HepG2 (cell line): ENCODE data around the gene ZDHHC16. TPM values are rescaled to one million over a fixed set of nuclear protein-coding genes. Genes with fewer than 3 reads are reported as not detected.

Experiments
- ATRX ChIP-seq: sonication (generic); formaldehyde crosslinking; IDR thresholded peaks from 2 replicates; pipeline ENCODE4 v1.4.0; 2020; ENCODE audit warnings: missing genetic modification reagents, borderline replicate concordance
- CENPX ChIP-seq: sonication (generic); formaldehyde crosslinking; IDR thresholded peaks from 2 replicates; pipeline ENCODE4 v1.9.0; 2021; ENCODE audit warnings: mild to moderate bottlenecking, missing genetic modification reagents, moderate library complexity
- FOXJ3 ChIP-seq: sonication (generic); formaldehyde crosslinking; IDR thresholded peaks from 2 replicates; pipeline ENCODE4 v1.4.0; 2020; ENCODE audit warnings: missing genetic modification reagents, mild to moderate bottlenecking, borderline replicate concordance
- GTF2F1 ChIP-seq: fragments of 150-350 bp; IDR thresholded peaks from 2 replicates; pipeline ENCODE4 v1.6.1; 2014; ENCODE audit warnings: low read length
- HIVEP1 ChIP-seq: sonication (generic); formaldehyde crosslinking; IDR thresholded peaks from 2 replicates; pipeline ENCODE4 v1.4.0; 2020; ENCODE audit warnings: mild to moderate bottlenecking, missing genetic modification reagents
- HNF4G ChIP-seq, 2 experiments: sonication (generic) in 1 of 2; formaldehyde crosslinking in 1 of 2; IDR thresholded peaks; 2 replicates each; pipeline versions ENCODE4 v1.4.0 to v1.6.1; 2011 to 2020; ENCODE audit warnings: borderline replicate concordance in 2 of 2, low read depth in 2 of 2, mild to moderate bottlenecking in 2 of 2, low read length in 1 of 2, missing genetic modification reagents in 1 of 2, moderate library complexity in 1 of 2
- IKZF4 ChIP-seq: sonication (generic); formaldehyde crosslinking; IDR thresholded peaks from 2 replicates; pipeline ENCODE4 v1.5.1; 2020; ENCODE audit warnings: borderline replicate concordance, mild to moderate bottlenecking, low read depth, missing genetic modification reagents; ENCODE audit errors: not compliant biosample characterization
- MTA1 ChIP-seq: sonication (generic); formaldehyde crosslinking; IDR thresholded peaks from 2 replicates; pipeline ENCODE4 v1.4.0; 2020; ENCODE audit warnings: missing genetic modification reagents, mild to moderate bottlenecking, borderline replicate concordance
- TCF12 ChIP-seq, 2 experiments: fragments of 450-650 bp in 1 of 2; sonication (generic) in 1 of 2; formaldehyde crosslinking in 1 of 2; IDR thresholded peaks; 2 replicates each; pipeline versions ENCODE4 v1.6.1 to v1.8.0; 2017 to 2022; ENCODE audit warnings: antibody characterized with exemption in 1 of 2, mild to moderate bottlenecking in 1 of 2, missing genetic modification reagents in 1 of 2, moderate library complexity in 1 of 2
- TSC22D2 ChIP-seq: sonication (generic); formaldehyde crosslinking; IDR thresholded peaks from 2 replicates; pipeline ENCODE4 v1.5.1; 2020; ENCODE audit warnings: missing genetic modification reagents, mild to moderate bottlenecking, borderline replicate concordance
- XBP1 ChIP-seq: sonication (generic); formaldehyde crosslinking; IDR thresholded peaks from 2 replicates; pipeline ENCODE4 v1.5.0; 2020; ENCODE audit warnings: missing genetic modification reagents
- ZNF468 ChIP-seq: sonication (generic); formaldehyde crosslinking; IDR thresholded peaks from 2 replicates; pipeline ENCODE4 v1.8.0; 2022; ENCODE audit warnings: mild to moderate bottlenecking, moderate library complexity, missing genetic modification reagents
- ZNF737 ChIP-seq: sonication (generic); formaldehyde crosslinking; IDR thresholded peaks from 2 replicates; pipeline ENCODE4 v1.5.0; 2020; ENCODE audit warnings: missing genetic modification reagents, mild to moderate bottlenecking, borderline replicate concordance
- ZSCAN5A ChIP-seq: sonication (generic); formaldehyde crosslinking; IDR thresholded peaks from 2 replicates; pipeline ENCODE4 v1.8.0; 2022; ENCODE audit warnings: mild to moderate bottlenecking, missing genetic modification reagents, borderline replicate concordance
- polyA plus RNA-seq, 8 experiments: library from polyadenylated mRNA; depleted of rRNA in 3 of 8; stranded (reverse) in 7 of 8; unstranded in 1 of 8; fragments of >200 nt; fragmentation: Illumina TruSeq in 4 of 8; extraction: Trizol in 4 of 8; gene quantifications; 2 replicates each; pipeline versions ENCODE4 v1.2.1 to v1.2.3, GENCODE V29; 2011 to 2016; ENCODE audit warnings: low read depth in 4 of 8, missing spikeins in 1 of 8, mixed read lengths in 1 of 8; ENCODE audit not compliant: insufficient read depth in 1 of 8
- total RNA-seq, 5 experiments: library from RNA; depleted of rRNA; stranded (reverse); fragments of >200 nt; fragmentation: Illumina TruSeq; extraction: Trizol; gene quantifications; 2 replicates each; pipeline ENCODE4 v1.2.3, GENCODE V29; 2016; ENCODE audit warnings: low read depth in 1 of 5
- TF ChIP-seq, protein P1 (sequence below): sonication (generic); formaldehyde crosslinking; conservative IDR thresholded peaks from 2 replicates; pipeline ENCODE4 v1.4.0; 2020; ENCODE audit warnings: missing genetic modification reagents
- TF ChIP-seq, protein P2 (sequence below): sonication (generic); formaldehyde crosslinking; IDR thresholded peaks from 2 replicates; pipeline ENCODE4 v1.4.0; 2020; ENCODE audit warnings: mild to moderate bottlenecking, missing genetic modification reagents
- TF ChIP-seq, protein P3 (sequence below): IDR thresholded peaks from 2 replicates; pipeline ENCODE4 v1.6.1; 2016; ENCODE audit warnings: missing biosample characterization, missing genetic modification reagents, low read depth
- TF ChIP-seq, protein P4 (sequence below): sonication (generic); formaldehyde crosslinking; IDR thresholded peaks from 2 replicates; pipeline ENCODE4 v1.5.0; 2020; ENCODE audit warnings: mild to moderate bottlenecking, missing genetic modification reagents, borderline replicate concordance

ZDHHC16 gene
- total and polyA plus RNA-seq, 2 of the 13 experiments (the other 11 are each of a cell fraction or from before 2014, with no cell fraction given), result 40.8 to 41.8 TPM

DNA sequence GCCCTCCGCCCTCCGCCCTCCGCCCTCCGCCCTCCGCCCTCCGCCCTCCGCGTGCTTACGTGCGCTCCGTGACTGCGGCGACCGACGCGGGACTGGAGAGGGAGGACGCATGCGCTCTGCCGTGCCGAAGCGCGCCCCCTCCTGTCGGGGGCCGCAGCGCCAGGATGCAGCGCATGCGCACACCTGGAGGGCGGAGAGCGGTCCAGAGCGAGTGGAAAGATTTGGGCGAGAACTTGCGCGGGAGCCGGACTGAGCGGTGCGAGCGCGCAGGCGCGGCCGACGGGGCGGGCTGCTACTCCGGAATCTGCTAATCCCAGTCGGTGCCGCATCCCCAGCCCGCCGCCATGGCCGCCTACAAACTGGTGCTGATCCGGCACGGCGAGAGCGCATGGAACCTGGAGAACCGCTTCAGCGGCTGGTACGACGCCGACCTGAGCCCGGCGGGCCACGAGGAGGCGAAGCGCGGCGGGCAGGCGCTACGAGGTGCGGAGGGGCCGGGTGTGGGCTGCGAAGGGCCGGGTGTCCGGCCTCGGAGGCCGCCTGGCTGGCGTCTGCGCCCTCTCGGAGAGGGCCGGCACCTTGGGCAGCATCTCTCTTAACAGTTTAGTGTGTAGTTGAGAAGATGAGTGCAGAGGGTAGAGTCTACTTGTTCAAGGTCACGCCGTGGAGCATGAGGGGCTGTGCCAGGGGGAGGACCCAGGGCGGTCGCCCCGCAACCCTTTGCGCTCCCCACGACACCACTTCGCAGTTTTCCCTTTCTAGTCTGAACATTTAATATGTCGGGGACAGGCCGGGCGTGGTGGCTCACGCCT, 19.8 kb upstream of the ZDHHC16 start, which contains the start of gene PGAM1 (continued):
- no peak for TF ChIP-seq MTA1 (CRISPR knock-in tag)
- no peak for TF ChIP-seq CENPX (CRISPR knock-in tag)
- TF ChIP-seq ATRX (CRISPR knock-in tag), result no peak
- no peak for TF ChIP-seq ZNF737
- no peak for TF ChIP-seq FOXJ3 (CRISPR knock-in tag)
- TF ChIP-seq IKZF4 (CRISPR knock-in tag), result peak; percentile 40
- TF ChIP-seq XBP1 (CRISPR knock-in tag), result no peak
- TF ChIP-seq, protein P1, sequence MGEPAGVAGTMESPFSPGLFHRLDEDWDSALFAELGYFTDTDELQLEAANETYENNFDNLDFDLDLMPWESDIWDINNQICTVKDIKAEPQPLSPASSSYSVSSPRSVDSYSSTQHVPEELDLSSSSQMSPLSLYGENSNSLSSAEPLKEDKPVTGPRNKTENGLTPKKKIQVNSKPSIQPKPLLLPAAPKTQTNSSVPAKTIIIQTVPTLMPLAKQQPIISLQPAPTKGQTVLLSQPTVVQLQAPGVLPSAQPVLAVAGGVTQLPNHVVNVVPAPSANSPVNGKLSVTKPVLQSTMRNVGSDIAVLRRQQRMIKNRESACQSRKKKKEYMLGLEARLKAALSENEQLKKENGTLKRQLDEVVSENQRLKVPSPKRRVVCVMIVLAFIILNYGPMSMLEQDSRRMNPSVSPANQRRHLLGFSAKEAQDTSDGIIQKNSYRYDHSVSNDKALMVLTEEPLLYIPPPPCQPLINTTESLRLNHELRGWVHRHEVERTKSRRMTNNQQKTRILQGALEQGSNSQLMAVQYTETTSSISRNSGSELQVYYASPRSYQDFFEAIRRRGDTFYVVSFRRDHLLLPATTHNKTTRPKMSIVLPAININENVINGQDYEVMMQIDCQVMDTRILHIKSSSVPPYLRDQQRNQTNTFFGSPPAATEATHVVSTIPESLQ (CRISPR knock-in tag), result no peak
- TF ChIP-seq, protein P2, sequence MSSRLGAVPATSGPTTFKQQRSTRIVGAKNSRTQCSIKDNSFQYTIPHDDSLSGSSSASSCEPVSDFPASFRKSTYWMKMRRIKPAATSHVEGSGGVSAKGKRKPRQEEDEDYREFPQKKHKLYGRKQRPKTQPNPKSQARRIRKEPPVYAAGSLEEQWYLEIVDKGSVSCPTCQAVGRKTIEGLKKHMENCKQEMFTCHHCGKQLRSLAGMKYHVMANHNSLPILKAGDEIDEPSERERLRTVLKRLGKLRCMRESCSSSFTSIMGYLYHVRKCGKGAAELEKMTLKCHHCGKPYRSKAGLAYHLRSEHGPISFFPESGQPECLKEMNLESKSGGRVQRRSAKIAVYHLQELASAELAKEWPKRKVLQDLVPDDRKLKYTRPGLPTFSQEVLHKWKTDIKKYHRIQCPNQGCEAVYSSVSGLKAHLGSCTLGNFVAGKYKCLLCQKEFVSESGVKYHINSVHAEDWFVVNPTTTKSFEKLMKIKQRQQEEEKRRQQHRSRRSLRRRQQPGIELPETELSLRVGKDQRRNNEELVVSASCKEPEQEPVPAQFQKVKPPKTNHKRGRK (CRISPR knock-in tag), result no peak
- TF ChIP-seq HIVEP1 (CRISPR knock-in tag), result no peak
- TF ChIP-seq TCF12 (IDR thresholded peaks at IDR 0.05), result no peak
- no peak for TF ChIP-seq TCF12 (CRISPR knock-in tag; IDR thresholded peaks at IDR 0.05)
- no peak for TF ChIP-seq ZNF468 (CRISPR knock-in tag)
- TF ChIP-seq, protein P3, sequence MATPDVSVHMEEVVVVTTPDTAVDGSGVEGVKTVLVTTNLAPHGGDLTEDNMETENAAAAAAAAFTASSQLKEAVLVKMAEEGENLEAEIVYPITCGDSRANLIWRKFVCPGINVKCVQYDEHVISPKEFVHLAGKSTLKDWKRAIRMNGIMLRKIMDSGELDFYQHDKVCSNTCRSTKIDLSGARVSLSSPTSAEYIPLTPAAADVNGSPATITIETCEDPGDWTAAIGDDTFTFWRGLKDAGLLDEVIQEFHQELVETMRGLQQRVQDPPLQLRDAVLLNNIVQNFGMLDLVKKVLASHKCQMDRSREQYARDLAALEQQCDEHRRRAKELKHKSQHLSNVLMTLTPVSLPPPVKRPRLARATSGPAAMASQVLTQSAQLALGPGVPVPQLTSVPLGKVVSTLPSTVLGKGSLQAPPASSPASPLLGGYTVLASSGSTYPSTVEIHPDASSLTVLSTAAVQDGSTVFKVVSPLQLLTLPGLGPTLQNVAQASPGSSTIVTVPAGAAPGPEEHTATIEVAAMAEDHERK (CRISPR knock-in tag), result peak; percentile 71
- TF ChIP-seq, protein P4, sequence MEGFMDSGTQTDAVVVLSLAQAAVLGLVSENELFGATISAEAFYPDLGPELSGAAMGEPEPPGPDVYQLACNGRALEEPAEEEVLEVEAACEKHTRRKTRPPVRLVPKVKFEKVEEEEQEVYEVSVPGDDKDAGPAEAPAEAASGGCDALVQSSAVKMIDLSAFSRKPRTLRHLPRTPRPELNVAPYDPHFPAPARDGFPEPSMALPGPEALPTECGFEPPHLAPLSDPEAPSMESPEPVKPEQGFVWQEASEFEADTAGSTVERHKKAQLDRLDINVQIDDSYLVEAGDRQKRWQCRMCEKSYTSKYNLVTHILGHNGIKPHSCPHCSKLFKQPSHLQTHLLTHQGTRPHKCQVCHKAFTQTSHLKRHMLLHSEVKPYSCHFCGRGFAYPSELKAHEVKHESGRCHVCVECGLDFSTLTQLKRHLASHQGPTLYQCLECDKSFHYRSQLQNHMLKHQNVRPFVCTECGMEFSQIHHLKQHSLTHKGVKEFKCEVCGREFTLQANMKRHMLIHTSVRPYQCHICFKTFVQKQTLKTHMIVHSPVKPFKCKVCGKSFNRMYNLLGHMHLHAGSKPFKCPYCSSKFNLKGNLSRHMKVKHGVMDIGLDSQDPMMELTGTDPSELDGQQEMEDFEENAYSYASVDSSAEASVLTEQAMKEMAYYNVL, result no peak
- no peak for TF ChIP-seq TSC22D2 (CRISPR knock-in tag)
- TF ChIP-seq GTF2F1, result no peak
- TF ChIP-seq ZSCAN5A (CRISPR knock-in tag), result 0 out of 2 replicates have a peak, but pooled peaks have one; percentile 54
- TF ChIP-seq HNF4G (IDR thresholded peaks at IDR 0.05; ENCODE audit: borderline replicate concordance, low read depth, low read length), result no peak
- TF ChIP-seq HNF4G (CRISPR knock-in tag; IDR thresholded peaks at IDR 0.05; ENCODE audit: borderline replicate concordance, low read depth), result no peak
